ENCODE results near the gene ZNF536. TPM values are rescaled to one million over a fixed set of nuclear protein-coding genes. Genes with fewer than 3 reads are reported as not detected.

The ZNF536 gene
- total RNA-seq, 1 donor from 2014 or later = 28.1 TPM

- no peak for DNase-seq
Observed at GRCh38 chr19:30364866-30365800, 7.1 kb upstream of the ZNF536 start.

GRCh38 chr19:30366282-30366681 lies 5.9 kb upstream of the ZNF536 start:
- DNase-seq = no peak

- no peak for DNase-seq
Observed at GRCh38 chr19:30367006-30367405, 5.2 kb upstream of the ZNF536 start.

- no peak for DNase-seq
Observed at GRCh38 chr19:30367421-30367820, 4.8 kb upstream of the ZNF536 start.

- DNase-seq = no peak
Observed at GRCh38 chr19:30369833-30370232, 2.4 kb upstream of the ZNF536 start.

- no peak for DNase-seq
Observed at GRCh38 chr19:30371161-30371836, 885 bp upstream of the ZNF536 start.

GRCh38 chr19:30373593-30373992 lies 1.4 kb downstream of the ZNF536 start:
- DNase-seq = no peak

- DNase-seq = no peak
Observed at GRCh38 chr19:30374539-30374864, 2.3 kb downstream of the ZNF536 start.

GRCh38 chr19:30374865-30375552 lies 2.8 kb downstream of the ZNF536 start:
- DNase-seq = no peak

- no peak for DNase-seq
Observed at GRCh38 chr19:30375553-30376031, 3.4 kb downstream of the ZNF536 start.

- no peak for DNase-seq
Observed at GRCh38 chr19:30376272-30376671, 4.1 kb downstream of the ZNF536 start.

GRCh38 chr19:30376826-30377425 lies 4.7 kb downstream of the ZNF536 start:
- no peak for DNase-seq

GRCh38 chr19:30378701-30379100 lies 6.5 kb downstream of the ZNF536 start:
- DNase-seq = no peak

GRCh38 chr19:30379841-30380610 lies 7.8 kb downstream of the ZNF536 start:
- no peak for DNase-seq

GRCh38 chr19:30381366-30381765 lies 9.2 kb downstream of the ZNF536 start:
- no peak for DNase-seq

GRCh38 chr19:30385174-30385573 lies 13.0 kb downstream of the ZNF536 start:
- no peak for DNase-seq

GRCh38 chr19:30385666-30386065 lies 13.5 kb downstream of the ZNF536 start:
- DNase-seq = no peak

- no peak for DNase-seq
Observed at GRCh38 chr19:30386551-30387143, 14.5 kb downstream of the ZNF536 start.

GRCh38 chr19:30387311-30388115 lies 15.3 kb downstream of the ZNF536 start:
- no peak for DNase-seq

- no peak for DNase-seq
Observed at GRCh38 chr19:30388327-30388726, 16.1 kb downstream of the ZNF536 start.

All from occipital lobe (tissue), 2 donors.